ENCODE measurements around the gene CASP3. TPM values are rescaled to one million over a fixed set of nuclear protein-coding genes. Genes with fewer than 3 reads are reported as not detected.

The CASP3 gene
- polyA plus RNA-seq, 1 of the 3 experiments (the other 2 are of a cell fraction), result 15.5 TPM

- TF ChIP-seq REST (IDR thresholded peaks at IDR 0.05; ENCODE audit: low read depth, low read length) (no peak), USF2 (IDR thresholded peaks at IDR 0.05; ENCODE audit: borderline replicate concordance, low read depth, low read length) (no peak)
Observed at GRCh38 chr4:184596044-184596616, 53.1 kb downstream of the CASP3 start (continued).

GRCh38 chr4:184595430-184595829 is 53.8 kb downstream of the CASP3 start:
- no peak overlapping the region for H3K4me2 ChIP-seq
- H3K4me3 ChIP-seq (ENCODE audit: low read depth in 2 of 2, low read length in 1 of 2), result no peak overlapping the region
- ChIA-PET POLR2A (no interaction called here), CTCF (no interaction called here)
- H3K79me2 ChIP-seq (ENCODE audit: insufficient read depth), result no peaks in the 10 kb centered on the region
- no peak overlapping the region for H2AFZ ChIP-seq (ENCODE audit: low read depth)
- H3K27me3 ChIP-seq (ENCODE audit: insufficient read depth), result no peaks in the 10 kb centered on the region
- no peak overlapping the region for H3K27ac ChIP-seq (ENCODE audit: low read depth in 2 of 2, low read length in 1 of 2)
- DNase-seq, result no peak
- no peak overlapping the region for H3K9ac ChIP-seq
- H3K9me2 ChIP-seq, result no peaks in the 10 kb centered on the region
- H3K9me3 ChIP-seq, result no peaks in the 10 kb centered on the region
- no peaks in the 10 kb centered on the region for H3K36me3 ChIP-seq (replicated peaks in 1 of 2; ENCODE audit: control insufficient read depth in 1 of 2, insufficient read depth in 2 of 2, low read length in 1 of 2)
- no peaks in the 10 kb centered on the region for H4K20me1 ChIP-seq (ENCODE audit: insufficient read depth)
- no peaks in the 10 kb centered on the region for H3F3A ChIP-seq (replicated peaks; ENCODE audit: insufficient read depth)
- H3K4me1 ChIP-seq (ENCODE audit: control insufficient read depth in 1 of 2, insufficient read depth in 2 of 2, low read depth in 1 of 2, low read length in 1 of 2), result peaks cover 0 to 5% of the 10 kb centered on the region in 2 experiments; a peak in 2 of 4 replicates
- 60% methylated on average over 5 of the region's 5 CpGs for WGBS (ENCODE audit: low lambda C conversion rate)
- TF ChIP-seq TCF12 (IDR thresholded peaks at IDR 0.05), result no peak
- TF ChIP-seq IRF3 (IDR thresholded peaks at IDR 0.05; ENCODE audit: low read depth, low read length), result no peak
- TF ChIP-seq MXI1 (IDR thresholded peaks at IDR 0.05; ENCODE audit: low read depth, low read length), result no peak
- TF ChIP-seq CTCF (IDR thresholded peaks at IDR 0.05), result no peak
- no peak for TF ChIP-seq GATA2 (CRISPR knock-in tag; IDR thresholded peaks at IDR 0.05)
- TF ChIP-seq PBX3 (IDR thresholded peaks at IDR 0.05), result no peak
- TF ChIP-seq EZH2phosphoT487 (IDR thresholded peaks at IDR 0.05; ENCODE audit: borderline replicate concordance, low read depth), result no peak
- TF ChIP-seq SMC3 (IDR thresholded peaks at IDR 0.05; ENCODE audit: low read depth, low read length), result no peak
- TF ChIP-seq MAX (IDR thresholded peaks at IDR 0.05; ENCODE audit: low read depth), result no peak
- TF ChIP-seq POLR2AphosphoS5 (IDR thresholded peaks at IDR 0.05; ENCODE audit: low read depth, low read length), result no peak
- TF ChIP-seq FOXJ3 (CRISPR knock-in tag; IDR thresholded peaks at IDR 0.05), result no peak
- no peak for TF ChIP-seq NFIC (IDR thresholded peaks at IDR 0.05; ENCODE audit: borderline replicate concordance)
- TF ChIP-seq FOSL2 (IDR thresholded peaks at IDR 0.05; ENCODE audit: borderline replicate concordance, low read depth), result no peak
- no peak for TF ChIP-seq GABPA (IDR thresholded peaks at IDR 0.05; ENCODE audit: low read depth)
- TF ChIP-seq JUND (IDR thresholded peaks at IDR 0.05), result no peak
- TF ChIP-seq SIN3A (IDR thresholded peaks at IDR 0.05; ENCODE audit: borderline replicate concordance, low read depth, low read length), result no peak
- TF ChIP-seq REST (IDR thresholded peaks at IDR 0.05; ENCODE audit: low read depth, low read length), result no peak
- no peak for TF ChIP-seq ELF1 (IDR thresholded peaks at IDR 0.05)
